ENCODE results near the gene LUC7L2. TPM values are rescaled to one million over a fixed set of nuclear protein-coding genes. Genes with fewer than 3 reads are reported as not detected.
"Not testable (repeated sequence)": the region's sequence is repeated elsewhere in the genome, so short reads cannot be mapped to it uniquely, and the experiment has no call there.

LUC7L2 gene
- polyA plus RNA-seq, 1 donor (not counting 4 experiments of a cell fraction or from before 2014, with no cell fraction given) = 52.7 TPM

DNA sequence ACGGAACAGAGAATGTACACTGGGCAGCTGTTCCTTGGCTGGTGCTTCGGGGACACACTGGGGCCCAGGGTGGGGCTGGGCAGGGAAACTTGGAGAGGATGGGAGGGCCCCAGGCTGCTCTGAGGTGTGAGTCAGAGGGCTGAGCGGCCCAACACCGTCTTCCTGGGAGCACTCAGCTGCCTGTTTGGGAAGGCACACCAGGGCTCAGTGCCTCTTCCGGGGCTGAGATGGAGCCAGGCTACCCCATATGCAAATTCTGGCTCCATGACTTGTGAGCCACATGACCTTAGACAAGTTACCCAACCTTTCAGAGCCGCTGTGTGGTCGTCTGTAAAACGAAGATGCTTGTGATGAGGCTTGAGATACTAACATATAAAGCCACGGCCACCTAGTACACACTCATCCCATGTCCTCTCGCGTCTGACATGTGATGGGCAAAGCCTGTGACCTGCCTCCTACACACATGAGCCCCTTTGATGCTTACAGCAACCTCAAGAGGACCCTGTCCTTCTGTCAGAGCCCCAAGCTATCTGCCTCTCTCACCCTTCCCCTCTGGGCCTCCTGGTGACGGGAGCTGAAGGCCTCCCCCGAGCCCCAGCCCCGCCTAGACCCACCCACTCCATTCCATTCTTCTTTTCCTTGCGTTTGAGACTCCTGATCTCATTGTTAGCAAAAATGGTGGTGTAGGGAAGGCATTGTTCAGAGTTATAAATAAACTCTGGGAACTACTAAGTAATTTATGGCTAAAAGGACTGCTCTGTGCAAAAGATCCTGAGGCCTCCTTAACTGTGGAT, 97.7 kb downstream of the LUC7L2 start:
- no peaks in the 10 kb centered on the region for H3K9me3 ChIP-seq (ENCODE audit: control insufficient read depth, low read depth, low read length)
- no peaks in the 10 kb centered on the region for H4K20me1 ChIP-seq (ENCODE audit: control insufficient read depth, extremely low read depth, insufficient read depth, low read length)
- no peaks in the 10 kb centered on the region for H3K27me3 ChIP-seq (ENCODE audit: control insufficient read depth, extremely low read depth, insufficient read depth, low read length)
- no peaks in the 10 kb centered on the region for H3K9me1 ChIP-seq (ENCODE audit: control insufficient read depth, extremely low read depth, insufficient read depth, low read length)
- no peak overlapping the region for H3K27ac ChIP-seq (ENCODE audit: control insufficient read depth, insufficient read depth, low read length)
- FAIRE-seq (no peak), DNase-seq (ENCODE audit: low read depth, low spot score) (peak; percentile 32)
- H3K4me3 ChIP-seq (ENCODE audit: control insufficient read depth in 2 of 3, extremely low read depth in 1 of 3, insufficient read depth in 2 of 3, low read depth in 1 of 3, low read length in 3 of 3) = no peak overlapping the region
- dilution Hi-C loops (cut with MboI; ENCODE audit: extremely low pct_ligation_motif_present, low sequenced_read_pairs) = no loop called here
- no peaks in the 10 kb centered on the region for H3K36me3 ChIP-seq (ENCODE audit: control insufficient read depth in 2 of 2, extremely low read depth in 1 of 2, insufficient read depth in 2 of 2, low read length in 2 of 2)
- no peak overlapping the region for H3K9ac ChIP-seq (ENCODE audit: control insufficient read depth, extremely low read depth, insufficient read depth, low read length)
- H3K79me2 ChIP-seq (ENCODE audit: control insufficient read depth, insufficient read depth, low read length) = no peaks in the 10 kb centered on the region
- TF ChIP-seq, protein P1, sequence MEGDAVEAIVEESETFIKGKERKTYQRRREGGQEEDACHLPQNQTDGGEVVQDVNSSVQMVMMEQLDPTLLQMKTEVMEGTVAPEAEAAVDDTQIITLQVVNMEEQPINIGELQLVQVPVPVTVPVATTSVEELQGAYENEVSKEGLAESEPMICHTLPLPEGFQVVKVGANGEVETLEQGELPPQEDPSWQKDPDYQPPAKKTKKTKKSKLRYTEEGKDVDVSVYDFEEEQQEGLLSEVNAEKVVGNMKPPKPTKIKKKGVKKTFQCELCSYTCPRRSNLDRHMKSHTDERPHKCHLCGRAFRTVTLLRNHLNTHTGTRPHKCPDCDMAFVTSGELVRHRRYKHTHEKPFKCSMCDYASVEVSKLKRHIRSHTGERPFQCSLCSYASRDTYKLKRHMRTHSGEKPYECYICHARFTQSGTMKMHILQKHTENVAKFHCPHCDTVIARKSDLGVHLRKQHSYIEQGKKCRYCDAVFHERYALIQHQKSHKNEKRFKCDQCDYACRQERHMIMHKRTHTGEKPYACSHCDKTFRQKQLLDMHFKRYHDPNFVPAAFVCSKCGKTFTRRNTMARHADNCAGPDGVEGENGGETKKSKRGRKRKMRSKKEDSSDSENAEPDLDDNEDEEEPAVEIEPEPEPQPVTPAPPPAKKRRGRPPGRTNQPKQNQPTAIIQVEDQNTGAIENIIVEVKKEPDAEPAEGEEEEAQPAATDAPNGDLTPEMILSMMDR (optimal IDR thresholded peaks at IDR 0.05 in 1 of 3, IDR thresholded peaks at IDR 0.05 in 1 of 3, conservative IDR thresholded peaks at IDR 0.05 in 1 of 3; ENCODE audit: extremely low read depth in 1 of 3, insufficient read depth in 2 of 3, low read length in 3 of 3) = no peak
- TF ChIP-seq EZH2 (IDR thresholded peaks at IDR 0.05; ENCODE audit: low read length) = no peak
- peak overlapping the region; percentile 8 for H3K4me2 ChIP-seq (ENCODE audit: control insufficient read depth, extremely low read depth, insufficient read depth, low read depth, low read length)
- H2AFZ ChIP-seq (ENCODE audit: control insufficient read depth, low read length) = peak overlapping the region; percentile 90
- peaks cover 12% of the 10 kb centered on the region for H3K4me1 ChIP-seq (ENCODE audit: control insufficient read depth, extremely low read depth, insufficient read depth, low read length)

DNA sequence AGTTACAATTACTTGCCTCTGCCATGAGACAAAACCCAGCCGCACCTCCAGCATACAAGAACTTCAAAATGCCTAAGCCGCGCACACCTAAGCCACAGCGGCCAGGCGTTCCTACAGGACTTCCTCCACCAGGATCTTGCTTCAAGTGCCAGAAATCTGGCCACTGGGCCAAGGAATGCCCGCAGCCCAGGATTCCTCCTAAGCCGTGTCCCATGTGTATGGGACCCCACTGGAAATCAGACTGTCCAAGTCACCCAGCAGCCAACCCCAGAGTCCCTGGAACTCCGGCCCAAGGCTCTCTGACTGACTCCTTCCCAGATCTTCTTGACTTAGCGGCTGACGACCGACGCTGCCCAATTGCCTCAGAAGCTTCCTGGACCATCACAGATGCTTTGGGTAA, 103.7 kb downstream of the LUC7L2 start:
- H3K4me1 ChIP-seq (ENCODE audit: control insufficient read depth, extremely low read depth, insufficient read depth, low read length); H3K9ac ChIP-seq (ENCODE audit: control insufficient read depth, extremely low read depth, insufficient read depth, low read length); H3K9me1 ChIP-seq (ENCODE audit: control insufficient read depth, extremely low read depth, insufficient read depth, low read length); H3K4me3 ChIP-seq (ENCODE audit: control insufficient read depth in 2 of 3, extremely low read depth in 1 of 3, insufficient read depth in 2 of 3, low read depth in 1 of 3, low read length in 3 of 3); H3K79me2 ChIP-seq (ENCODE audit: control insufficient read depth, insufficient read depth, low read length); DNase-seq (ENCODE audit: low read depth, low spot score); H3K27ac ChIP-seq (ENCODE audit: control insufficient read depth, insufficient read depth, low read length); FAIRE-seq; H3K4me2 ChIP-seq (ENCODE audit: control insufficient read depth, extremely low read depth, insufficient read depth, low read depth, low read length); dilution Hi-C loops (cut with MboI; ENCODE audit: extremely low pct_ligation_motif_present, low sequenced_read_pairs); H3K27me3 ChIP-seq (ENCODE audit: control insufficient read depth, extremely low read depth, insufficient read depth, low read length); H3K9me3 ChIP-seq (ENCODE audit: control insufficient read depth, low read depth, low read length); H4K20me1 ChIP-seq (ENCODE audit: control insufficient read depth, extremely low read depth, insufficient read depth, low read length); H3K36me3 ChIP-seq (ENCODE audit: control insufficient read depth in 2 of 2, extremely low read depth in 1 of 2, insufficient read depth in 2 of 2, low read length in 2 of 2); H2AFZ ChIP-seq (ENCODE audit: control insufficient read depth, low read length): not testable (repeated sequence)

DNA sequence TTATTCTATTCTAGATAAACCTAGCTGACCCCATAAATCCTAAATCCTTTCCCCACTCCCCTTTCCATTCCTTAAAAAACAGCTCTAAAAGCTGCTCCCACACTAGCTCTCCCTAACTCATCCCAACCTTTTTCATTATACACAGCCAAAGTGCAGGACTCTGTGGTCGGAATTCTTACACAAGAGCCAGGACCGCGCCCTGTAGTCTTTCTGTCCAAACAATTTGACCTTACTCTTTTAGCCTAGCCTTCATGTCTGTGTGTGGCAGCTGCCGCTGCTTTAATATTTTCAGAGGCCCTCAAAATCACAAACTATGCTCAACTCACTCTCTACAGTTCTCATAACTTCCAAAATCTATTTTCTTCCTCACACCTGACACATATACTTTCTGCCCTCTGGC, 104.8 kb downstream of the LUC7L2 start:
- DNase-seq (ENCODE audit: low read depth, low spot score); H3K4me3 ChIP-seq (ENCODE audit: control insufficient read depth in 2 of 3, extremely low read depth in 1 of 3, insufficient read depth in 2 of 3, low read depth in 1 of 3, low read length in 3 of 3); H3K9me3 ChIP-seq (ENCODE audit: control insufficient read depth, low read depth, low read length); H3K9me1 ChIP-seq (ENCODE audit: control insufficient read depth, extremely low read depth, insufficient read depth, low read length); H3K36me3 ChIP-seq (ENCODE audit: control insufficient read depth in 2 of 2, extremely low read depth in 1 of 2, insufficient read depth in 2 of 2, low read length in 2 of 2); H3K9ac ChIP-seq (ENCODE audit: control insufficient read depth, extremely low read depth, insufficient read depth, low read length); H3K4me2 ChIP-seq (ENCODE audit: control insufficient read depth, extremely low read depth, insufficient read depth, low read depth, low read length); H2AFZ ChIP-seq (ENCODE audit: control insufficient read depth, low read length); H3K27me3 ChIP-seq (ENCODE audit: control insufficient read depth, extremely low read depth, insufficient read depth, low read length); H3K79me2 ChIP-seq (ENCODE audit: control insufficient read depth, insufficient read depth, low read length); H3K4me1 ChIP-seq (ENCODE audit: control insufficient read depth, extremely low read depth, insufficient read depth, low read length); H3K27ac ChIP-seq (ENCODE audit: control insufficient read depth, insufficient read depth, low read length); H4K20me1 ChIP-seq (ENCODE audit: control insufficient read depth, extremely low read depth, insufficient read depth, low read length); FAIRE-seq; dilution Hi-C loops (cut with MboI; ENCODE audit: extremely low pct_ligation_motif_present, low sequenced_read_pairs): not testable (repeated sequence)

DNA sequence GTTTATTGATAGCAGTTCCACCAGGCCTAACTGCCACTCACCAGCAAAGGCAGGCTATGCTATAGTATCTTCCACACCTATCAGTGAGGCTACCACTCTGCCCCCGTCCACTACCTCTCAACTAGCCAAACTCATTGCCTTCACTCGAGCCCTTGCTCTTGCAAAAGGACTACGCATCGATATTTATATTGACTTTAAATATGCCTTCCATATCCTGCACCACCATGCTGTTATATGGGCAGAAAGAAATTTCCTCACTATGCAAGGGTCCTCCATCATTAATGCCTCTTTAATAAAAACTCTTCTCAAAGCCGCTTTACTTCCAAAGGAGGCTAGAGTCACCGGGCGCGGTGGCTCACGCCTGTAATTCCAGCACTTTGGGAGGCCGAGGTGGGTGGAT, 105.4 kb downstream of the LUC7L2 start:
- H3K36me3 ChIP-seq (ENCODE audit: control insufficient read depth in 2 of 2, extremely low read depth in 1 of 2, insufficient read depth in 2 of 2, low read length in 2 of 2); H3K9me1 ChIP-seq (ENCODE audit: control insufficient read depth, extremely low read depth, insufficient read depth, low read length); DNase-seq (ENCODE audit: low read depth, low spot score); H3K9me3 ChIP-seq (ENCODE audit: control insufficient read depth, low read depth, low read length); H4K20me1 ChIP-seq (ENCODE audit: control insufficient read depth, extremely low read depth, insufficient read depth, low read length); H3K27ac ChIP-seq (ENCODE audit: control insufficient read depth, insufficient read depth, low read length); H3K4me1 ChIP-seq (ENCODE audit: control insufficient read depth, extremely low read depth, insufficient read depth, low read length); H3K4me3 ChIP-seq (ENCODE audit: control insufficient read depth in 2 of 3, extremely low read depth in 1 of 3, insufficient read depth in 2 of 3, low read depth in 1 of 3, low read length in 3 of 3); dilution Hi-C loops (cut with MboI; ENCODE audit: extremely low pct_ligation_motif_present, low sequenced_read_pairs); H2AFZ ChIP-seq (ENCODE audit: control insufficient read depth, low read length); H3K79me2 ChIP-seq (ENCODE audit: control insufficient read depth, insufficient read depth, low read length); H3K9ac ChIP-seq (ENCODE audit: control insufficient read depth, extremely low read depth, insufficient read depth, low read length); H3K4me2 ChIP-seq (ENCODE audit: control insufficient read depth, extremely low read depth, insufficient read depth, low read depth, low read length); H3K27me3 ChIP-seq (ENCODE audit: control insufficient read depth, extremely low read depth, insufficient read depth, low read length); FAIRE-seq: not testable (repeated sequence)
